G401 (cell line): ENCODE measurements around the gene OR52I1. TPM values are rescaled to one million over a fixed set of nuclear protein-coding genes. Genes with fewer than 3 reads are reported as not detected.

ENCODE experiments used
- DNase-seq: peaks from one replicate; pipeline ENCODE4 v3.0.0-alpha.2; 2015; ENCODE audit warnings: low spot score
- in situ Hi-C: cut with HindIII; loops from 2 replicates; pipeline ENCODE4 v1.10.0; 2016; ENCODE audit warnings: low sequenced_read_pairs, mixed read lengths
- total RNA-seq: library from RNA; depleted of rRNA; stranded (reverse); fragments of >200 nt; shearing (Covaris generic); gene quantifications from 2 replicates; pipeline ENCODE4 v1.2.3, GENCODE V29; 2014; rRNA removed

The OR52I1 gene
- not detected in 2 replicates for total RNA-seq

- in situ Hi-C loops = no loop called here
- DNase-seq = no peak
Observed at GRCh38 chr11:4593739-4594138, at the start of gene OR52I1. OR52I1 (plus strand) TSS chr11:4594039; CDS start chr11:4594039, 0 bp downstream.

DNA sequence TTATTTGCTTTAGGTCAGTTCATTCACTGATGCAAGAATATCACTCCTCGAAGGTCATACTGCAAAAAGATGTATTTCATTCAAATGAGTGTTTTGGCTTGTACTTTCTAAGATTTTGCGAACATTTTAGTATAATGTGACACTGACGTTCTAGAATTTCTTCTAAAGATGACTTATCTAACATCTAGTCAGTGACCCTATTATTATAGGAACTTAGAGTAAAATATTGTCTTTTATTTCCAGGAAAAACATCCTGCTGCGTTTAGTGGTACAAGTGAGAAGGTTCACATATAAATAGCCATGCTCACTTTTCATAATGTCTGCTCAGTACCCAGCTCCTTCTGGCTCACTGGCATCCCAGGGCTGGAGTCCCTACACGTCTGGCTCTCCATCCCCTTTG, 48.9 kb upstream of the OR52I1 start, which contains the start of gene OR52M1:
Gene OR52M1 (plus strand): TSS at position 301 of the 400 bp plus-strand sequence. CDS start 0 bp downstream, at position 301.
- in situ Hi-C loops = no loop called here
- DNase-seq = no peak

DNA sequence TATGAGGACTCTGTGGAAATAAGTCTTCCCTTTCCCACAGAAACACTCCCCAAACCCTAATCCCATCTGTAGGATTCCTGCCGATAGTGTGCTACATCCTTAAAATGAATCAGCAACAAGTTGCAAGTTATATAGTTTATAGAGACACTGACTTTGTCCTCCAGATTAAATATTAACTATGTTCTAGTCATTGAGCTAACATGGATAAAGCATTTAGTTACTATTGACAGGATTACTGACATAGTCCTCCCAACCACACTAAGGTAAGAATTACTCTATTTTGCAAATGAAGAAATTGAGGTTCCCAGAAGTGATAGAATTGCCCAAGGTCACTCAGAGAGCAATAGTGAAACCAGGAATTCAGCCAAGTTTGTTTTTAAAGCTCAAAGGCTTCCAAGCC, 47.0 kb upstream of the OR52I1 start:
- no peak for DNase-seq
- in situ Hi-C loops = no loop called here

DNA sequence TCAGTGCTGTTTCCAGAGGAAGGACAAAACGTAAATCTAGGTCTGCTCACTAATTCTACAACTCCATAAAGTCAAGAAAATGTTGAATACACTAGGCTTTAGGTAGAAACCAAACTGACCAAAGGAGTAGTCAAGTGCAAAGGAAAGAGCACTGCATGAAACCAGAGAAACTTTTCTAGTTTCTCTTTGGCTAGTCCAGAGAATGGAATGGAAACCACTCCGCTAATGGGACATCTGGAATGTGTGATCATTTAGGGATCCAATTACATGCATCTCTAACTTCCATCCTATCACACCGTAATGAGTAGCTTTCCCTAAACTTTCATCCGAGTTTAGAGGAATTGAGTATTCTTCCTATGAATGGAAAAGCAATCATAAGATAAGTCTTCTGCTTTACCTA, 46.4 kb upstream of the OR52I1 start:
- DNase-seq = no peak
- in situ Hi-C loops = no loop called here

DNA sequence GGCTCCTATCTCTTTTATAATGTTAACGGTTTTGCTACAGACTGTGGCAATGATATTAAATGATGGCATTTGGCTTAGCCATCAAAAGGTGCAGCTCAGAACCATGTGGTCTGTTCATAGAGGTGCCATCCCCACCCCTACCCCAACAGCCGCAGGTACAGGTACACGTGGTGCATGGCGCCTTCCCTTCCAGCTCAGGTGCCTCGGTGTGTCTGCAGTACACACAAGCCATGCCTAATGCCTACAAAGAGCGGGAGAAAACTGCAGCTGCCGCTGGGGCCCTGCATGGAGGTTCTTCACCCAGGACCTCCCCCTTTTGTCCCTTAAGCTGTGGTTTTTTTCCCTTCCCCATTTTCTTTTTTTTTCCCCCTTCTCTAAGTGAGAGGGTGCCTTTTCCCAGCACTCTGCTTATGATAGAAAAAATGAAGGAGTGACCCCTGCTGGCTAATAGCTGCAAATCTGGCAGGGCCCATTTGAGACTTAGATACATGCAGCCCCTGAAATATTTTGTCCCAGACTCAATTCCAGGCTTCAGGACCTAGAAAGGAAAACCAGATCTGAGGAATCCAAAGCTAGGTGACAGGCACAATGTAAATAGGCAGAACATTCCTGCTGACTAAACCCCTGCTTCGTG, 42.4 kb upstream of the OR52I1 start:
- DNase-seq = no peak
- in situ Hi-C loops = no loop called here

DNA sequence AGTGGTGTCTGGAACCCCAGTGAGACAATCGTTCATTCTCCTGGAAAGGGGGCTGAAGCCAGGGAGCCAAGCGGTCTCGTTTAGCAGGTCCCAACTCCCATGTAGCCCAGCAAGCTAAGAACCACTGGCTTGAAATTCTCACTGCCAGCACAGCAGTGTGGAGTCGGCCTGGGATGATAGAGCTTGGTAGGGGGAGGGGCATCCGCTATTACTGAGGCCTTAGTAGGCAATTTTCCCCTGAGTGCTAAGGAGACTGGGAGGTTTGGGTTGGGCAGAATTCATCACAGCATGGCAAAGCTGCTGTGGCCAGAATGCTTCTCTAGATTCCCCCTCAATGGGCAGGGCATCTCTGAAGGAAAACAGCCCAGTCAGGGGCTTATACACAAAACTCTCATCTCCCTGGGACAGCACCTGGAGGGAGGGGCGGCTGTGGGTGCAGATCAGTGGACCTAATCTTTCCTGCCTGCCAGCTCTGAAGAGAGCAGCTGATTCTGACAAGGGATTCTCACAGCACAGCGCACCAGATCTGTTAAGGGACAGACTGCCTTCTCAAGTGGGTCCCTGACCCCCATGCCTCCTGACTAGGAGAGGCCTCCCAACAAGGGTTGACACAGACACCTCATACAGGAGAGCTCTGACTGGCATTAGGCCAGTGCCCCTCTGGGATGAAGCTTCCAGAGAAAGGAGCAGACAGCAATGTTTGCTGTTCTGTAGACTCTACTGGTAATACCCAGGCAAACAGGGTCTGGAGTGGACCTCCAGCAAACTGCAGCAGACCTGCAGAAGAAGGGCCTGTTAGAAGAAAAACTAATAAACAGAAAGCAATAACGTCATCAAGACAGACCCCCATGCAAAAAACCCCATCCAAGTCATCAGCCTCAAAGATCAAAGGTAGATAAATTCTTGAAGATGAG, 34.1 kb upstream of the OR52I1 start:
- DNase-seq = no peak
- in situ Hi-C loops = no loop called here

- no peak for DNase-seq
- in situ Hi-C loops = no loop called here
Observed at GRCh38 chr11:4560467-4560866, 33.4 kb upstream of the OR52I1 start.

GRCh38 chr11:4565371-4565770, 28.5 kb upstream of the OR52I1 start:
- in situ Hi-C loops = no loop called here
- no peak for DNase-seq

DNA sequence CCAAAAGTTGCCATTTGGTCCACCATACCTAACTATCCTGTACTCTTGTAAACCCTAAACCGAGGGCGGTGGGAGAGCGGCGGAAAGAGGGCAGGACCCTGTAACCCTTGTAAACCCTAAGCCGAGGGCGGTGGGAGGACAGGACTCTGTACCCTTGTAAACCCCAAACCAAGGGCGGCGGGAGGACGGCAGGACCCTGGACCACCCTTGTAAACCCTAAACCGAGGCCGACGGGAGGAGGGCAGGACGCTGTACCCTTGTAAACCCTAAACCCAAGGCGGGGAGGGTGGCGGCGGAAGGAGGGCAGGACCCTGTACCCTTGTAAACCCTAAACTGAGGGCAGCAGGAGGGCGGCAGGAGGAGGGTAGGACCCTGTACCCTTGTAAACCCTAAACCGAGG, 24.8 kb upstream of the OR52I1 start:
- in situ Hi-C loops = no loop called here
- DNase-seq = no peak

- DNase-seq = no peak
- in situ Hi-C loops = no loop called here
Observed at GRCh38 chr11:4576880-4577279, 17.0 kb upstream of the OR52I1 start.

GRCh38 chr11:4577761-4578160, 16.1 kb upstream of the OR52I1 start:
- in situ Hi-C loops = no loop called here
- no peak for DNase-seq

DNA sequence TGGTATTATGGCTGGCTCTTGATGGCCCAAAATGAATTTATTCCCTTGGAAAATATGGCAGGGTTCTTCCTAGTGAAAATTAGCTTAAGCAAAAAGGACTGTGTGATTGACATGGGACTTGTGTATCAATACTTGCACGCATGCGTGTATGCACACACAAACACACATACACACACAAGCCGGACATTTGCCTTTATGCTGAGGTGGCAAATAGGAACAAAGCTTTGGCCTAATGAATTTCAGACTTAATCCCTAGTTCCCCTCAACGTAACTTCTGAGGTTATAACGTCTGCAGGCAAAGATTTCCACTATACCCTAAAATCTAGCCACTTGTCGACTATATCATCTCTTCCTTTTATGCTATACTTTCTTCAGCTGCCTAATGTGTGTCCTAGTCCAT, 15.2 kb upstream of the OR52I1 start:
- in situ Hi-C loops = no loop called here
- DNase-seq = no peak

DNA sequence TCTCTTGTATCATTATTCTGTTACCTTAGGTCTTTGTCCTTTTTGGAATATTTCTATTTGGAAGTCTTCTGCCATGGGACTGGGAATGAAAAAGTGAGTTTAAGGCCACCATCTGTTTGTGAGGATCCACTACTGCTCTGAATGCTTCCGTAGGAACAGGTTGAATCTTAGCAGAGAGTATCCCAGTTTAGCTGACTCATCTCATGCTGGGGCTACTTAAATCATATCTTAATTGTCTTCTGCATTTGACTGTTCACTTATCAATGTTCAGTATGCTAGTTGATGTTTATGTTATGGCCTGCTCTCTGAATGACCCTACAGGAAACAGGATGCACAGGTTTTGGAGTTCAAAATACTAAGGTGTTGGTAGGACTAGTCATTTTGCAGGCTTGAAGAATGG, 13.7 kb upstream of the OR52I1 start:
- in situ Hi-C loops = no loop called here
- DNase-seq = no peak

DNA sequence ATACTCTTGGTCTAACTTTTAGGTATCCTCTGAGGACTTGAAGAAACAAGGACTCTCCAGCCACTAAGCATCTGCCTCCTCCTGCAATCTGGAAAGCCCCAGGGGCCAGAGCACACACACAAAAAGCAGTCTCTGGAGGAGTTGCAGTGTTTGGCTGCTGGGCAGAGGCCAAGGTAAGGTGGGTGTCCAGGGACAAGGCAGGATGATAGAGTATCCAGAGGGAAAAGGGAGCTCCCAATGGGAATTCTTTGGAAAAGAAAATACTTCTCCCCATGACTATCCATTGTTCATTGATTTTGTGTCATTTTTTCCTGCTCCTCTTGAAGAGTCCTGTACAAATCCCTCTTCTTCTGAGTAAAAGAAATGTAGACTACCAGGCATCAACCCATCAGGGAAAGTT, 12.4 kb upstream of the OR52I1 start, which contains the start of gene OR52I2:
Gene OR52I2 (plus strand): TSS at position 301 of the 400 bp plus-strand sequence.
- in situ Hi-C loops = no loop called here
- no peak for DNase-seq

GRCh38 chr11:4589017-4589416, 4.8 kb upstream of the OR52I1 start:
- in situ Hi-C loops = no loop called here
- DNase-seq = no peak

- in situ Hi-C loops = no loop called here
- no peak for DNase-seq
Observed at GRCh38 chr11:4605057-4605456, 11.2 kb downstream of the OR52I1 start.

DNA sequence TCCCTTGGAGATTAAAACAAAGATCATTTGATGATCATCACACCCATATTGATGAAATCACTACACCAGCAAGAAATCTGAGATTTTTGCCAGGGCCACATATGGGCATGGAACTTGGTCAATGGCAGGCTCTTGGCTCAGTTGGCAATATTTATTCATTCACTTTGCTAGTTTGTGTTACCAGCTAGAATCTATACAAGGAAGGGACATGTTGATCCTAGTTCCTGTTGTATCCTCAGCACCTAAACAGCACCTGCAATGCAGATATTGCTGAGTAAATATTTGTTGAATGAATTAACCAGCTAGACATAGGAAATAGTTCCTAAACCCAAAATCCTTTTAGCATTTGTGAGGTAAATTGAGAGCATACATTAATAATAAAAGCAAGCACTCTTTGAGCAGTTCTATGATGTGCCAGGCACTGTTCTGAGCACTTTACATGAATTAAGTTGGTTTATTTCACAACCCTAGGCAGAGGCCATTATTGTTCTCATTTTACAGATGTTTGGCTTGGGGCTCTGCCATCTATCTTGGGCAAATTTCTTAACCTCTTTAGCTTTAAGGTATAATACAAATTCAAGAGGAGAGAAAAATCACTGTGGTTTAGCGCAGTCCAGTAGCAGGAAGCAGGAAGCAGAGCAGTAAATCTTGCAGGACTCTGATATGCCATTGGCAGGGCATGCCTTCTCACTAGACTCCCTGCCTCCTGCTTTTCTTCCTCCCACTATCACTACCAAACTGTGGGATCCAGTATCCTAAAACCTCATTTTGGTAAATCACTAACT, 12.6 kb downstream of the OR52I1 start:
- in situ Hi-C loops = no loop called here
- DNase-seq = peak; percentile 3

GRCh38 chr11:4607096-4607495, 13.3 kb downstream of the OR52I1 start:
- in situ Hi-C loops = no loop called here
- peak; percentile 47 for DNase-seq

GRCh38 chr11:4607781-4608666, 14.2 kb downstream of the OR52I1 start, which contains the start of gene TRIM68:
TRIM68 (minus strand) TSS chr11:4608231; CDS start chr11:4605504, 2,727 bp downstream.
- in situ Hi-C loops = no loop called here
- DNase-seq = peak; percentile 98
